H1 (cell line): ENCODE results near the gene ADGRG1. TPM values are rescaled to one million over a fixed set of nuclear protein-coding genes. Genes with fewer than 3 reads are reported as not detected.

Experiments
- CTCF ChIA-PET: fragments of 300-600 bp; sonication (Branson Sonifier 250); formaldehyde crosslinking; loops from one replicate; lab custom pipeline; 2021; ENCODE audit not compliant: partially characterized antibody; lab: Charles Lee
- POLR2A ChIA-PET: fragments of 300-600 bp; sonication (Branson Sonifier 250); formaldehyde crosslinking; loops from one replicate; lab custom pipeline; 2021; ENCODE audit warnings: inconsistent platforms; ENCODE audit not compliant: partially characterized antibody; lab: Charles Lee
- DNase-seq, 2 experiments: peaks; one replicate each; pipeline versions ENCODE4 v3.0.0 to v3.0.0-alpha.2; 2010 to 2022; ENCODE audit warnings: low spot score in 2 of 2, low read depth in 1 of 2, mixed read lengths in 1 of 2
- FAIRE-seq: peaks from 2 replicates; lab custom pipeline; 2011; peaks lifted over from hg19 to GRCh38; lab: Jason Lieb, UNC
- H2AFZ ChIP-seq: 2 replicates; pipeline ENCODE4 v1.8.1; 2012; ENCODE audit warnings: low read length, inconsistent platforms
- H2AK5ac ChIP-seq: 2 replicates; pipeline ENCODE4 v1.6.1; 2013; ENCODE audit warnings: low read depth, low read length
- H2BK120ac ChIP-seq: replicated peaks from 2 replicates; pipeline ENCODE3; 2013; ENCODE audit warnings: low read depth, low read length, inconsistent platforms
- H2BK12ac ChIP-seq: 2 replicates; pipeline ENCODE4 v1.6.1; 2013; ENCODE audit warnings: low read depth, low read length
- H2BK15ac ChIP-seq: 2 replicates; pipeline ENCODE4 v1.6.1; 2013; ENCODE audit warnings: low read length
- H2BK20ac ChIP-seq: 2 replicates; pipeline ENCODE4 v1.6.1; 2013; ENCODE audit warnings: low read length
- H2BK5ac ChIP-seq: 2 replicates; pipeline ENCODE4 v1.6.1; 2013; ENCODE audit warnings: low read depth, low read length
- H3K14ac ChIP-seq: 2 replicates; pipeline ENCODE4 v1.6.1; 2013; ENCODE audit warnings: inconsistent platforms; ENCODE audit not compliant: insufficient read length
- H3K18ac ChIP-seq: 2 replicates; pipeline ENCODE4 v1.6.1; 2013; ENCODE audit warnings: low read length; ENCODE audit errors: extremely low read depth
- H3K23ac ChIP-seq: 2 replicates; pipeline ENCODE4 v1.6.1; 2013; ENCODE audit warnings: inconsistent platforms; ENCODE audit not compliant: insufficient read length
- H3K23me2 ChIP-seq: 2 replicates; pipeline ENCODE4 v1.6.1; 2013; ENCODE audit warnings: low read depth, low read length
- H3K27ac ChIP-seq: 2 replicates; pipeline ENCODE4 v1.6.1; 2011; ENCODE audit warnings: low read depth, low read length, inconsistent platforms
- H3K27me3 ChIP-seq, 4 experiments: replicated peaks in 1 of 4; 1 replicate in 1 of 4; 2 replicates in 3 of 4; pipeline versions ENCODE4 v1.6.1 to v1.8.1; 2011 to 2013; ENCODE audit warnings: low read length in 3 of 4, mild to moderate bottlenecking in 3 of 4, inconsistent platforms in 2 of 4, mixed read lengths in 2 of 4, moderate library complexity in 1 of 4; ENCODE audit not compliant: control insufficient read depth in 3 of 4, insufficient read depth in 3 of 4; ENCODE audit errors: extremely low read depth in 1 of 4
- H3K36me3 ChIP-seq, 4 experiments: 2 replicates each; pipeline versions ENCODE4 v1.6.1 to v1.8.1; 2011 to 2013; ENCODE audit warnings: mild to moderate bottlenecking in 4 of 4, low read length in 3 of 4, moderate library complexity in 2 of 4, control low read depth in 1 of 4, inconsistent platforms in 1 of 4; ENCODE audit not compliant: insufficient read depth in 4 of 4, control insufficient read depth in 2 of 4
- H3K4ac ChIP-seq: replicated peaks from 2 replicates; pipeline ENCODE3; 2013; ENCODE audit warnings: low read length, low read depth, mixed read lengths, inconsistent platforms; ENCODE audit not compliant: insufficient read length
- H3K4me1 ChIP-seq, 4 experiments: replicated peaks in 1 of 4; 1 replicate in 1 of 4; 2 replicates in 3 of 4; pipeline versions ENCODE4 v1.6.1 to v1.8.1; 2011 to 2013; ENCODE audit warnings: low read length in 3 of 4, inconsistent platforms in 2 of 4, mixed read lengths in 1 of 4; ENCODE audit not compliant: insufficient read depth in 4 of 4, control insufficient read depth in 3 of 4
- H3K4me2 ChIP-seq, 2 experiments: 2 replicates each; pipeline versions ENCODE4 v1.6.1 to v1.8.1; 2011 to 2013; ENCODE audit warnings: low read depth in 2 of 2, low read length in 2 of 2, control low read depth in 1 of 2, inconsistent platforms in 1 of 2, mild to moderate bottlenecking in 1 of 2; ENCODE audit not compliant: insufficient read depth in 1 of 2
- H3K4me3 ChIP-seq, 4 experiments: fragments of 200-600, 300-600 bp in 1 of 4; sonication (generic), shearing (Covaris generic), sonication (Bioruptor Twin) in 1 of 4; 2 replicates each; pipeline versions ENCODE4 v1.5.1 to v1.8.1; 2011 to 2016; ENCODE audit warnings: low read length in 4 of 4, low read depth in 3 of 4, control low read depth in 2 of 4, inconsistent platforms in 2 of 4, mild to moderate bottlenecking in 2 of 4, mixed read lengths in 1 of 4, moderate library complexity in 1 of 4; ENCODE audit not compliant: insufficient read depth in 2 of 4; ENCODE audit errors: extremely low read depth in 1 of 4
- H3K56ac ChIP-seq: replicated peaks from 2 replicates; pipeline ENCODE3; 2013; ENCODE audit warnings: low read depth, mild to moderate bottlenecking, mixed read lengths, low read length, inconsistent platforms; ENCODE audit not compliant: insufficient read length
- H3K79me1 ChIP-seq: 2 replicates; pipeline ENCODE4 v1.6.1; 2013; ENCODE audit warnings: low read depth, low read length, control low read depth
- H3K79me2 ChIP-seq, 2 experiments: 2 replicates each; pipeline versions ENCODE4 v1.6.1 to v1.8.1; 2012 to 2013; ENCODE audit warnings: low read length in 2 of 2, mild to moderate bottlenecking in 2 of 2, inconsistent platforms in 1 of 2; ENCODE audit not compliant: insufficient read depth in 2 of 2, control insufficient read depth in 1 of 2
- H3K9ac ChIP-seq, 4 experiments: replicated peaks in 1 of 4; 1 replicate in 1 of 4; 2 replicates in 3 of 4; pipeline versions ENCODE4 v1.6.1 to v1.8.1; 2011 to 2013; ENCODE audit warnings: low read depth in 3 of 4, low read length in 3 of 4, control low read depth in 2 of 4, mild to moderate bottlenecking in 2 of 4, moderate library complexity in 2 of 4, inconsistent platforms in 1 of 4; ENCODE audit errors: extremely low read depth in 1 of 4
- H3K9me3 ChIP-seq, 2 experiments: 2 replicates each; pipeline versions ENCODE4 v1.6.1 to v1.8.1; 2012 to 2013; ENCODE audit warnings: mild to moderate bottlenecking in 2 of 2, moderate library complexity in 2 of 2, control low read depth in 1 of 2, inconsistent platforms in 1 of 2, low read depth in 1 of 2, low read length in 1 of 2, mixed read lengths in 1 of 2; ENCODE audit not compliant: insufficient read depth in 2 of 2
- H4K20me1 ChIP-seq, 2 experiments: replicated peaks in 1 of 2; 2 replicates each; pipeline versions ENCODE3 to v1.8.1; 2011 to 2013; ENCODE audit warnings: inconsistent platforms in 2 of 2, low read length in 2 of 2, mild to moderate bottlenecking in 1 of 2; ENCODE audit not compliant: insufficient read depth in 2 of 2, control insufficient read depth in 1 of 2
- H4K5ac ChIP-seq: 2 replicates; pipeline ENCODE4 v1.6.1; 2013; ENCODE audit warnings: low read length, low read depth, mixed read lengths, inconsistent platforms; ENCODE audit not compliant: insufficient read length
- H4K8ac ChIP-seq: 2 replicates; pipeline ENCODE4 v1.8.0; 2013; ENCODE audit warnings: mild to moderate bottlenecking, moderate library complexity, low read length, inconsistent platforms; ENCODE audit not compliant: insufficient read depth; ENCODE audit errors: extremely low read depth
- H4K91ac ChIP-seq: replicated peaks from 2 replicates; pipeline ENCODE3; 2013; ENCODE audit warnings: low read length, mixed read lengths, inconsistent platforms; ENCODE audit not compliant: insufficient read length
- BACH1 ChIP-seq: IDR thresholded peaks from 2 replicates; pipeline ENCODE4 v1.6.1; 2012; ENCODE audit warnings: low read length, improper control_type of control experiment
- BCL11A ChIP-seq, 2 experiments: IDR thresholded peaks; one replicate each; pipeline ENCODE4 v1.6.1; 2011; ENCODE audit warnings: low read depth in 2 of 2, low read length in 2 of 2, mild to moderate bottlenecking in 2 of 2
- JUND ChIP-seq: IDR thresholded peaks from 2 replicates; pipeline ENCODE4 v1.6.1; 2011; ENCODE audit warnings: mild to moderate bottlenecking, improper control_type of control experiment, low read length
- MAFK ChIP-seq: IDR thresholded peaks from 2 replicates; pipeline ENCODE4 v1.6.1; 2012; ENCODE audit warnings: low read depth, mild to moderate bottlenecking, improper control_type of control experiment, low read length
- TEAD4 ChIP-seq: IDR thresholded peaks from 2 replicates; pipeline ENCODE4 v1.6.1; 2012; ENCODE audit warnings: low read depth, low read length, inconsistent platforms, mixed read lengths
- YY1 ChIP-seq: IDR thresholded peaks from 2 replicates; pipeline ENCODE4 v1.6.1; 2011; ENCODE audit warnings: low read depth, mild to moderate bottlenecking, low read length
- ZNF274 ChIP-seq: IDR thresholded peaks from 2 replicates; pipeline ENCODE4 v1.7.0; 2012; ENCODE audit warnings: low read length, borderline replicate concordance; ENCODE audit errors: extremely low read depth
- WGBS, 2 experiments: shearing (Covaris generic) in 1 of 2; methylation state at CpG; one replicate each; pipeline versions ENCODE4 v1.1.6 to v1.1.7; 2013 to 2015; ENCODE audit warnings: low lambda C conversion rate in 2 of 2, mixed read lengths in 2 of 2, inconsistent platforms in 1 of 2, low coverage in 1 of 2, missing lambda C conversion rate in 1 of 2; ENCODE audit not compliant: insufficient replicate concordance in 2 of 2, insufficient coverage in 1 of 2, insufficient read length in 1 of 2; ENCODE audit errors: extremely low coverage in 1 of 2, missing lambda C conversion rate in 1 of 2; 5-methylcytosine and 5-hydroxymethylcytosine counted together
- polyA plus RNA-seq, 7 experiments: library from polyadenylated mRNA; depleted of rRNA in 3 of 7; stranded (reverse) in 5 of 7; unstranded in 2 of 7; fragments of >200 nt in 5 of 7; fragments of 200-250 nt in 2 of 7; gene quantifications; 1 replicate in 5 of 7; 2 replicates in 1 of 7; 4 replicates in 1 of 7; pipeline versions ENCODE4 v1.2.1 to v1.2.3, GENCODE V29; 2011 to 2013; ENCODE audit warnings: missing spikeins in 2 of 7, mixed read lengths in 2 of 7
- total RNA-seq: library from RNA; stranded (reverse); fragmentation: NEBNext Ultra II Directional; extraction: Animal tissue kit (Norgen Biotek cat#: 25700); gene quantifications from 2 replicates; pipeline ENCODE4 v1.2.1, GENCODE V29; 2021

ADGRG1 gene
- total and polyA plus RNA-seq, 2 of the 8 experiments (the other 6 are each of a cell fraction or from before 2014, with no cell fraction given), result 1.3 to 2.6 TPM

DNA sequence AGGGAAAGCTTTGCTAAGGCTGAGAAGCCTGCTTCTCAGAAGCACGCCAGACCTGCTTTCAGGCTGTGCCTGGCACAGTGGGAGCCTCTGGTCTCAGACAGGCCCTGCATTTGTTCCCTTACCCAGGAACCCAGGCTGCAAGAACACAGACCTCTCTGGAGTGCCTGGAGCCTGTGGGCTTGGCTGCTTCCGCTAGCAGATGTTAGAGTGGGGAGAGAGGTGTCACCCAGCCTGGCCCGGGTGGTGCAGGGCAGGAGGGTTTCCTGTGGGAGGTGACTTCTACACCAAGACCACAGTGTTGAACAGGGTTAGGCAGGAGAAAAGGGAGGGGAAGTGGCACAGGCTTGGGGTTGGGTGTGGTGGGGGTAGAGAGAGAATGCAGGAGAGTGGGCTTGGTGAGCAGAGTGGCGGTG, 35.8 kb upstream of the ADGRG1 start:
- Histone ChIP-seq H3K4me2 (no peak overlapping the region), H3K56ac (no peak overlapping the region), H3K9me3 (peaks cover 0 to 5% of the 10 kb centered on the region in 2 experiments; a peak in 1 of 4 replicates), H2BK12ac (no peak overlapping the region), H4K91ac (no peak overlapping the region), H3K9ac (no peak overlapping the region), H4K8ac (no peak overlapping the region), H3K14ac (no peak overlapping the region), H3K27me3 (peaks cover 0 to 4% (median under 1%) of the 10 kb centered on the region in 4 experiments; a peak in 2 of 7 replicates), H2BK15ac (no peak overlapping the region), H4K20me1 (no peaks in the 10 kb centered on the region), H2AFZ (no peak overlapping the region), H3K79me2 (no peaks in the 10 kb centered on the region), H2BK5ac (no peak overlapping the region), H3K4me3 (no peak overlapping the region), H3K36me3 (no peaks in the 10 kb centered on the region), H3K27ac (no peak overlapping the region), H3K4ac (no peak overlapping the region), H3K23ac (no peak overlapping the region), H2BK120ac (no peak overlapping the region), H2AK5ac (no peak overlapping the region), H3K23me2 (no peaks in the 10 kb centered on the region; the same call in 1 of the 2 replicates), H3K18ac (no peak overlapping the region), H3K4me1 (no peaks in the 10 kb centered on the region; a peak in 1 of 7 replicates), H3K79me1 (no peaks in the 10 kb centered on the region), H4K5ac (no peak overlapping the region), H2BK20ac (no peak overlapping the region)
- CTCF ChIA-PET, result interaction anchor here (0.5 to 9.0 kb wide), 19 partner anchors 9 to 207 kb away, joined by 3 to 122 read pairs (median 4); no protein-coding TSS in a partner anchor
- DNase-seq (no peak), FAIRE-seq (no peak)
- POLR2A ChIA-PET, result no interaction called here
- WGBS, 2 experiments, result 65% methylated on average over 4 of the region's 4 CpGs; no CpG with 5 or more reads in 1 of the 2 experiments
- TF ChIP-seq MAFK (no peak), TEAD4 (no peak), JUND (no peak), BACH1 (no peak), ZNF274 (no peak), BCL11A (IDR thresholded peaks at IDR 0.05; ENCODE audit: low read depth in 2 of 2, low read length in 2 of 2) (no peak), YY1 (no peak)
